GM06990 (cell line): ENCODE measurements around the gene PARP1.

Experiments
- DNase-seq: peaks from one replicate; pipeline ENCODE4 v3.0.0-alpha.2; 2011; ENCODE audit not compliant: insufficient read length; ENCODE audit errors: extremely low read depth
- H3K27me3 ChIP-seq: replicated peaks from 2 replicates; pipeline ENCODE4 v1.6.0; 2011; ENCODE audit warnings: low read length; ENCODE audit not compliant: control insufficient read depth, insufficient read depth
- H3K36me3 ChIP-seq: 2 replicates; pipeline ENCODE4 v1.5.1; 2011; ENCODE audit warnings: low read length; ENCODE audit not compliant: control insufficient read depth, insufficient read depth
- H3K4me3 ChIP-seq: replicated peaks from 2 replicates; pipeline ENCODE4 v1.5.1; 2011; ENCODE audit warnings: low read depth, mild to moderate bottlenecking, control low read depth, low read length
- CTCF ChIP-seq: IDR thresholded peaks from 2 replicates; pipeline ENCODE4 v1.5.1; 2011; ENCODE audit warnings: low read length, control low read depth, mild to moderate bottlenecking, inconsistent platforms; ENCODE audit not compliant: insufficient read depth, poor library complexity, severe bottlenecking

PARP1 gene

GRCh38 chr1:226420897-226421296 lies 13.0 kb upstream of the PARP1 start:
- Histone ChIP-seq H3K27me3 (no peaks in the 10 kb centered on the region), H3K4me3 (no peak overlapping the region), H3K36me3 (no peaks in the 10 kb centered on the region)
- no peak for DNase-seq
- TF ChIP-seq CTCF = no peak

- no peaks in the 10 kb centered on the region for H3K27me3 ChIP-seq
- no peak for DNase-seq
- no peak for TF ChIP-seq CTCF
- H3K36me3 ChIP-seq = no peaks in the 10 kb centered on the region
- no peak overlapping the region for H3K4me3 ChIP-seq
Observed at GRCh38 chr1:226420328-226420727, 12.4 kb upstream of the PARP1 start.

GRCh38 chr1:226419284-226420029 lies 11.6 kb upstream of the PARP1 start:
- no peak for TF ChIP-seq CTCF
- DNase-seq = no peak
- Histone ChIP-seq H3K4me3 (no peak overlapping the region), H3K36me3 (no peaks in the 10 kb centered on the region), H3K27me3 (no peaks in the 10 kb centered on the region)

GRCh38 chr1:226417830-226418546 lies 10.1 kb upstream of the PARP1 start:
- H3K4me3 ChIP-seq = no peak overlapping the region
- TF ChIP-seq CTCF = no peak
- no peaks in the 10 kb centered on the region for H3K36me3 ChIP-seq
- DNase-seq = no peak
- no peaks in the 10 kb centered on the region for H3K27me3 ChIP-seq

GRCh38 chr1:226417350-226417749 lies 9.5 kb upstream of the PARP1 start:
- Histone ChIP-seq H3K4me3 (no peak overlapping the region), H3K27me3 (no peaks in the 10 kb centered on the region), H3K36me3 (no peaks in the 10 kb centered on the region)
- no peak for TF ChIP-seq CTCF
- no peak for DNase-seq
